Kidney epithelial cell (primary cell): ENCODE measurements around the gene YEATS2. TPM values are rescaled to one million over a fixed set of nuclear protein-coding genes. Genes with fewer than 3 reads are reported as not detected.

Experiments
- DNase-seq: peaks from one replicate; pipeline ENCODE4 v3.0.0-alpha.2; 2010; ENCODE audit warnings: low read depth
- H3K27me3 ChIP-seq: 2 replicates; pipeline ENCODE4 v1.6.0; 2011; ENCODE audit warnings: low read length; ENCODE audit not compliant: control insufficient read depth, insufficient read depth
- H3K36me3 ChIP-seq: 2 replicates; pipeline ENCODE4 v1.5.1; 2011; ENCODE audit warnings: low read length; ENCODE audit not compliant: control insufficient read depth, insufficient read depth
- H3K4me3 ChIP-seq: 2 replicates; pipeline ENCODE4 v1.5.1; 2011; ENCODE audit warnings: low read depth, mild to moderate bottlenecking, control low read depth, low read length
- CTCF ChIP-seq: IDR thresholded peaks from 2 replicates; pipeline ENCODE4 v1.5.1; 2011; ENCODE audit warnings: mild to moderate bottlenecking, moderate library complexity, low read length, control low read depth, inconsistent platforms; ENCODE audit not compliant: insufficient read depth, poor library complexity, severe bottlenecking
- total RNA-seq: library from RNA; depleted of rRNA; stranded (reverse); fragments of >200 nt; gene quantifications from 2 replicates; pipeline ENCODE4 v1.2.3, GENCODE V29; 2015

YEATS2 gene
- total RNA-seq, 1 donor from 2014 or later, result 30.2 TPM

- H3K4me3 ChIP-seq, result no peak overlapping the region
- TF ChIP-seq CTCF, result no peak
- no peaks in the 10 kb centered on the region for H3K27me3 ChIP-seq
- no peaks in the 10 kb centered on the region for H3K36me3 ChIP-seq
- no peak for DNase-seq
Measured at GRCh38 chr3:183827809-183828537, 130.4 kb downstream of the YEATS2 start.

- Histone ChIP-seq H3K27me3 (no peaks in the 10 kb centered on the region), H3K36me3 (no peaks in the 10 kb centered on the region), H3K4me3 (no peak overlapping the region)
- no peak for DNase-seq
- no peak for TF ChIP-seq CTCF
Measured at GRCh38 chr3:183828538-183828870, 130.9 kb downstream of the YEATS2 start.

- no peaks in the 10 kb centered on the region for H3K27me3 ChIP-seq
- TF ChIP-seq CTCF, result no peak
- H3K4me3 ChIP-seq, result no peak overlapping the region
- no peak for DNase-seq
- H3K36me3 ChIP-seq, result peaks cover 2% of the 10 kb centered on the region
Measured at GRCh38 chr3:183829466-183829865, 131.9 kb downstream of the YEATS2 start.

- H3K36me3 ChIP-seq, result peaks cover 2% of the 10 kb centered on the region
Measured at GRCh38 chr3:183830187-183830586, 132.6 kb downstream of the YEATS2 start.

GRCh38 chr3:183833516-183833915 is 135.9 kb downstream of the YEATS2 start:
- Histone ChIP-seq H3K4me3 (no peak overlapping the region), H3K27me3 (no peaks in the 10 kb centered on the region), H3K36me3 (peaks cover 2% of the 10 kb centered on the region)
- DNase-seq, result no peak
- no peak for TF ChIP-seq CTCF

More at GRCh38 chr3:183830187-183830586, 132.6 kb downstream of the YEATS2 start:
- H3K27me3 ChIP-seq, result no peaks in the 10 kb centered on the region
- no peak for DNase-seq
- no peak for TF ChIP-seq CTCF
- H3K4me3 ChIP-seq, result no peak overlapping the region

- Histone ChIP-seq H3K36me3 (peaks cover 2% of the 10 kb centered on the region), H3K27me3 (no peaks in the 10 kb centered on the region), H3K4me3 (no peak overlapping the region)
- DNase-seq, result no peak
- no peak for TF ChIP-seq CTCF
Measured at GRCh38 chr3:183837390-183837789, 139.8 kb downstream of the YEATS2 start.
